ENCODE results near the gene CHD6.
A peak's percentile ranks its signal among the peaks of the same experiment; 100 is the strongest.
"Not testable (repeated sequence)": the region's sequence is repeated elsewhere in the genome, so short reads cannot be mapped to it uniquely, and the experiment has no call there.

CHD6 gene

GRCh38 chr20:41538810-41539596, 79.2 kb downstream of the CHD6 start:
- no peak for DNase-seq

GRCh38 chr20:41537865-41538264, 80.3 kb downstream of the CHD6 start:
- no peak for DNase-seq

GRCh38 chr20:41535551-41535950, 82.6 kb downstream of the CHD6 start:
- not testable (repeated sequence) for DNase-seq

GRCh38 chr20:41534842-41535241, 83.3 kb downstream of the CHD6 start:
- no peak for DNase-seq

- no peak for DNase-seq
These were observed 84.0 kb downstream of the CHD6 start for GRCh38 chr20:41534170-41534569.

- peak; percentile 90 for DNase-seq
These were observed 84.5 kb downstream of the CHD6 start for GRCh38 chr20:41533537-41534136.

- DNase-seq, result no peak
These were observed 85.2 kb downstream of the CHD6 start for GRCh38 chr20:41532935-41533334.

- DNase-seq, result no peak
These were observed 86.5 kb downstream of the CHD6 start for GRCh38 chr20:41531518-41532275.

- no peak for DNase-seq
These were observed 87.3 kb downstream of the CHD6 start for GRCh38 chr20:41530923-41531322.

GRCh38 chr20:41526327-41526726, 91.8 kb downstream of the CHD6 start:
- DNase-seq, result no peak

- peak; percentile 20 for DNase-seq
These were observed 93.1 kb downstream of the CHD6 start for GRCh38 chr20:41524980-41525613.

GRCh38 chr20:41523857-41524256, 94.3 kb downstream of the CHD6 start:
- no peak for DNase-seq

GRCh38 chr20:41513829-41514228, 104.3 kb downstream of the CHD6 start:
- no peak for DNase-seq

- DNase-seq, result no peak
These were observed 105.6 kb downstream of the CHD6 start for GRCh38 chr20:41512624-41513023.

- no peak for DNase-seq
These were observed 107.2 kb downstream of the CHD6 start for GRCh38 chr20:41510847-41511450.

- DNase-seq, result no peak
These were observed 108.0 kb downstream of the CHD6 start for GRCh38 chr20:41510224-41510623.

- peak; percentile 54 for DNase-seq
These were observed 108.6 kb downstream of the CHD6 start for GRCh38 chr20:41509316-41510200.

- no peak for DNase-seq
These were observed 109.8 kb downstream of the CHD6 start for GRCh38 chr20:41508335-41508734.

GRCh38 chr20:41507851-41508250, 110.3 kb downstream of the CHD6 start:
- DNase-seq, result no peak

- no peak for DNase-seq
These were observed 110.7 kb downstream of the CHD6 start for GRCh38 chr20:41507436-41507835.

GRCh38 chr20:41506192-41506915, 111.8 kb downstream of the CHD6 start:
- DNase-seq, result no peak
